Keratinocyte (primary cell): ENCODE measurements around the gene ZNF232. TPM values are rescaled to one million over a fixed set of nuclear protein-coding genes. Genes with fewer than 3 reads are reported as not detected.

Source experiments
- DNase-seq: peaks from one replicate; pipeline ENCODE4 v3.0.0-alpha.2; 2011; ENCODE audit warnings: low read depth, missing footprints, low spot score
- FAIRE-seq: peaks from 2 replicates; lab custom pipeline; 2011; peaks lifted over from hg19 to GRCh38; lab: Jason Lieb, UNC
- H2AFZ ChIP-seq: 2 replicates; pipeline ENCODE4 v1.6.0; 2012; ENCODE audit warnings: low read length, control low read depth, inconsistent platforms; ENCODE audit not compliant: control insufficient read depth
- H3K27ac ChIP-seq: 2 replicates; pipeline ENCODE4 v1.5.1; 2011; ENCODE audit warnings: low read length; ENCODE audit not compliant: control insufficient read depth, insufficient read depth
- H3K27me3 ChIP-seq: 3 replicates; pipeline ENCODE4 v1.6.0; 2011; ENCODE audit warnings: low read length; ENCODE audit not compliant: control insufficient read depth, insufficient read depth; ENCODE audit errors: extremely low read depth
- H3K36me3 ChIP-seq, 2 experiments: 2 replicates in 1 of 2; 3 replicates in 1 of 2; pipeline ENCODE4 v1.5.1; 2011; ENCODE audit warnings: low read length in 2 of 2, mild to moderate bottlenecking in 1 of 2; ENCODE audit not compliant: control insufficient read depth in 2 of 2, insufficient read depth in 2 of 2; ENCODE audit errors: extremely low read depth in 1 of 2
- H3K4me1 ChIP-seq: 3 replicates; pipeline ENCODE4 v1.5.1; 2011; ENCODE audit warnings: low read length; ENCODE audit not compliant: control insufficient read depth, insufficient read depth; ENCODE audit errors: extremely low read depth
- H3K4me2 ChIP-seq: 3 replicates; pipeline ENCODE4 v1.6.0; 2011; ENCODE audit warnings: low read depth, low read length; ENCODE audit not compliant: control insufficient read depth, insufficient read depth; ENCODE audit errors: extremely low read depth
- H3K4me3 ChIP-seq, 3 experiments: fragments of 200-600 bp in 1 of 3; sonication (generic) in 1 of 3; 2 replicates in 2 of 3; 3 replicates in 1 of 3; pipeline ENCODE4 v1.5.1; 2011 to 2016; ENCODE audit warnings: low read length in 3 of 3, mild to moderate bottlenecking in 3 of 3, control low read depth in 2 of 3, inconsistent platforms in 1 of 3, low read depth in 1 of 3, mixed read lengths in 1 of 3, mixed run types in 1 of 3, moderate library complexity in 1 of 3; ENCODE audit not compliant: control insufficient read depth in 2 of 3, insufficient read depth in 2 of 3; ENCODE audit errors: extremely low read depth in 1 of 3
- H3K79me2 ChIP-seq: 2 replicates; pipeline ENCODE4 v1.6.0; 2012; ENCODE audit warnings: low read length; ENCODE audit not compliant: control insufficient read depth, insufficient read depth
- H3K9ac ChIP-seq: 3 replicates; pipeline ENCODE4 v1.6.0; 2011; ENCODE audit warnings: low read length; ENCODE audit not compliant: control insufficient read depth, insufficient read depth; ENCODE audit errors: extremely low read depth
- H3K9me1 ChIP-seq: 3 replicates; pipeline ENCODE4 v1.6.0; 2011; ENCODE audit warnings: low read length; ENCODE audit not compliant: control insufficient read depth, insufficient read depth; ENCODE audit errors: extremely low read depth
- H3K9me3 ChIP-seq: 2 replicates; pipeline ENCODE4 v1.5.1; 2012; ENCODE audit warnings: low read depth, low read length; ENCODE audit not compliant: control insufficient read depth
- H4K20me1 ChIP-seq: 3 replicates; pipeline ENCODE4 v1.6.0; 2011; ENCODE audit warnings: low read length; ENCODE audit not compliant: control insufficient read depth, insufficient read depth; ENCODE audit errors: extremely low read depth
- EZH2 ChIP-seq: IDR thresholded peaks from one replicate; pipeline ENCODE4 v1.6.1; 2012; ENCODE audit warnings: inconsistent platforms, mild to moderate bottlenecking, low read length, moderate library complexity
- dilution Hi-C: fragments of 300-500 bp; cut with MboI; formaldehyde crosslinking; loops from one replicate; pipeline ENCODE4 v1.7.0; 2020; ENCODE audit warnings: low sequenced_read_pairs; ENCODE audit not compliant: extremely low pct_ligation_motif_present
- polyA plus RNA-seq, 5 experiments: library from polyadenylated mRNA; depleted of rRNA in 3 of 5; stranded (reverse) in 3 of 5; stranded (forward) in 1 of 5; unstranded in 1 of 5; fragments of >200 nt; gene quantifications; 1 replicate in 1 of 5; 2 replicates in 3 of 5; 3 replicates in 1 of 5; pipeline versions ENCODE4 v1.2.1 to v1.2.3, GENCODE V29; 2011 to 2012; ENCODE audit warnings: missing spikeins in 2 of 5, low read depth in 1 of 5, low replicate concordance in 1 of 5
- TF ChIP-seq, protein P1 (sequence below), 3 experiments: IDR thresholded peaks in 1 of 3; conservative IDR thresholded peaks in 1 of 3; optimal IDR thresholded peaks in 1 of 3; 2 replicates in 2 of 3; 3 replicates in 1 of 3; pipeline versions ENCODE3 to v1.5.1; 2011; ENCODE audit warnings: low read length in 3 of 3, mild to moderate bottlenecking in 3 of 3, moderate library complexity in 2 of 3, control low read depth in 1 of 3, inconsistent platforms in 1 of 3; ENCODE audit not compliant: insufficient read depth in 2 of 3; ENCODE audit errors: extremely low read depth in 1 of 3

ZNF232 gene
- polyA plus RNA-seq, 1 donor (not counting 4 experiments of a cell fraction or from before 2014, with no cell fraction given), result 5.2 TPM

DNA sequence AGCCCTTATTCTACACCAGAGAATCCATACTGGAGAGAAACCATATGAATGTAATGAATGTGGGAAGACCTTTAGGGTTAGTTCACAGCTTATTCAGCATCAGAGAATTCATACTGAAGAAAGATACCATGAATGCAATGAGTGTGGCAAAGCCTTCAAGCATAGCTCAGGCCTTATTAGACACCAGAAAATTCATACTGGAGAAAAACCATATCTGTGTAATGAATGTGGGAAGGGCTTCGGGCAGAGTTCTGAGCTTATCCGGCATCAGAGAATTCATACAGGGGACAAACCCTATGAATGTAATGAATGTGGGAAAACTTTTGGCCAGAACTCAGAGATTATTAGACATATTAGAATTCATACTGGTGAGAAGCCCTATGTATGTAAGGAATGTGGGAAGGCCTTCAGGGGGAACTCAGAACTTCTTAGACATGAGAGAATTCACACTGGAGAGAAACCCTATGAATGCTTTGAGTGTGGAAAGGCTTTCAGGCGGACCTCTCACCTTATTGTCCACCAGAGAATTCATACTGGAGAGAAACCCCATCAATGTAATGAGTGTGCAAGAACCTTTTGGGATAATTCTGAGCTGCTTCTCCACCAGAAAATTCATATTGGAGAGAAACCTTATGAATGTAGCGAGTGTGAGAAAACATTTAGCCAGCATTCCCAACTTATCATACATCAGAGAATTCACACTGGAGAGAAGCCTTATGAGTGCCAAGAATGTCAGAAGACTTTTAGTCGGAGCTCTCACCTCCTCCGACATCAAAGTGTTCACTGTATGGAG is 19.3 kb downstream of the ZNF232 start:
- dilution Hi-C loops, result no loop called here
- H3K9me3 ChIP-seq, result peaks cover 47% of the 10 kb centered on the region
- H3K36me3 ChIP-seq, result peaks cover 5 to 15% of the 10 kb centered on the region in 2 experiments
- H3K27ac ChIP-seq, result no peak overlapping the region
- peaks cover 11% of the 10 kb centered on the region for H3K27me3 ChIP-seq
- no peaks in the 10 kb centered on the region for H3K9me1 ChIP-seq
- H3K4me3 ChIP-seq, result no peak overlapping the region
- H4K20me1 ChIP-seq, result no peaks in the 10 kb centered on the region
- TF ChIP-seq EZH2, result no peak
- TF ChIP-seq, protein P1, sequence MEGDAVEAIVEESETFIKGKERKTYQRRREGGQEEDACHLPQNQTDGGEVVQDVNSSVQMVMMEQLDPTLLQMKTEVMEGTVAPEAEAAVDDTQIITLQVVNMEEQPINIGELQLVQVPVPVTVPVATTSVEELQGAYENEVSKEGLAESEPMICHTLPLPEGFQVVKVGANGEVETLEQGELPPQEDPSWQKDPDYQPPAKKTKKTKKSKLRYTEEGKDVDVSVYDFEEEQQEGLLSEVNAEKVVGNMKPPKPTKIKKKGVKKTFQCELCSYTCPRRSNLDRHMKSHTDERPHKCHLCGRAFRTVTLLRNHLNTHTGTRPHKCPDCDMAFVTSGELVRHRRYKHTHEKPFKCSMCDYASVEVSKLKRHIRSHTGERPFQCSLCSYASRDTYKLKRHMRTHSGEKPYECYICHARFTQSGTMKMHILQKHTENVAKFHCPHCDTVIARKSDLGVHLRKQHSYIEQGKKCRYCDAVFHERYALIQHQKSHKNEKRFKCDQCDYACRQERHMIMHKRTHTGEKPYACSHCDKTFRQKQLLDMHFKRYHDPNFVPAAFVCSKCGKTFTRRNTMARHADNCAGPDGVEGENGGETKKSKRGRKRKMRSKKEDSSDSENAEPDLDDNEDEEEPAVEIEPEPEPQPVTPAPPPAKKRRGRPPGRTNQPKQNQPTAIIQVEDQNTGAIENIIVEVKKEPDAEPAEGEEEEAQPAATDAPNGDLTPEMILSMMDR (optimal IDR thresholded peaks at IDR 0.05 in 1 of 3, IDR thresholded peaks at IDR 0.05 in 1 of 3, conservative IDR thresholded peaks at IDR 0.05 in 1 of 3; ENCODE audit: extremely low read depth in 1 of 3, insufficient read depth in 2 of 3, low read length in 3 of 3), result no peak
- DNase-seq (no peak), FAIRE-seq (no peak)
- no peak overlapping the region for H3K9ac ChIP-seq
- H3K4me1 ChIP-seq, result no peaks in the 10 kb centered on the region
- H3K79me2 ChIP-seq, result no peaks in the 10 kb centered on the region
- H3K4me2 ChIP-seq, result no peak overlapping the region
- no peak overlapping the region for H2AFZ ChIP-seq

DNA sequence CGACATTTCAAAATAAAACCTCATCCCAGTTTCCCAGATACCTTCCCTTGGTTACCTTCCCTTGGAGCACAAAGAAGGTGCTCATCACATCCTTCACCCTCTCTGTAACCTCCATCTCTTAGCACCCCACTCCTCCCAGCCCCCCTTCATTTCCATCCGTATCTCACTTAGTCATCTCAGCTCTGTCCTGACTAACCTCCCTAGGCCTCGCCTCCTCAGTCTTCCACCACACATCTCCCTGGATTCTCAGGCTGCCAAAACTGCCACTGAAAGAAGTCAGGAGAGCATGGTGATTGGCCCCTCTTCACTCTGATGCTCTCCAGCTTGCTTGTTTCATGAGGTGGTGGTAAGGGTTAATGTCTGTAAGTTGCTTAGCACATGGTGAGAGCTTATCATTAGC is 31.1 kb downstream of the ZNF232 start:
- Histone ChIP-seq H3K4me1 (peaks cover 3% of the 10 kb centered on the region), H3K4me2 (no peak overlapping the region), H3K9ac (no peak overlapping the region), H3K4me3 (no peak overlapping the region), H4K20me1 (no peaks in the 10 kb centered on the region), H3K27ac (no peak overlapping the region), H3K27me3 (no peaks in the 10 kb centered on the region), H3K79me2 (no peaks in the 10 kb centered on the region), H3K36me3 (no peaks in the 10 kb centered on the region), H3K9me3 (peaks cover under 1% of the 10 kb centered on the region), H2AFZ (no peak overlapping the region), H3K9me1 (no peaks in the 10 kb centered on the region)
- DNase-seq (no peak), FAIRE-seq (no peak)
- TF ChIP-seq, protein P1 (optimal IDR thresholded peaks at IDR 0.05 in 1 of 3, IDR thresholded peaks at IDR 0.05 in 1 of 3, conservative IDR thresholded peaks at IDR 0.05 in 1 of 3; ENCODE audit: extremely low read depth in 1 of 3, insufficient read depth in 2 of 3, low read length in 3 of 3), result no peak
- no peak for TF ChIP-seq EZH2
- dilution Hi-C loops, result no loop called here
